Omental fat pad (tissue), 4 donors: Measurements from ENCODE around the gene AK8. TPM values are rescaled to one million over a fixed set of nuclear protein-coding genes. Genes with fewer than 3 reads are reported as not detected.

Experiments
- ATAC-seq: fragments of 150-250 bp; one replicate; pipeline ENCODE4 v1.9.1; 2016; ENCODE audit warnings: mild to moderate bottlenecking, moderate library complexity; ENCODE audit not compliant: low FRiP score
- DNase-seq: peaks from one replicate; pipeline ENCODE4 v3.0.0-alpha.2; 2019; ENCODE audit warnings: low spot score
- total RNA-seq, 4 donors: library from RNA; depleted of rRNA; stranded (reverse); fragments of >200 nt; gene quantifications; one replicate each; pipeline ENCODE4 v1.1.0, GENCODE V29; 2016
- TF ChIP-seq, protein P1 (sequence below), 3 donors: fragments of 450-650 bp; IDR thresholded peaks; one replicate each; pipeline ENCODE4 v1.5.1; 2016 to 2017; ENCODE audit warnings: antibody characterized with exemption in 3 of 3, mild to moderate bottlenecking in 3 of 3, moderate library complexity in 2 of 3

The AK8 gene
- total RNA-seq, 4 donors from 2014 or later = 1.0 to 1.3 (median 1.3) TPM; not detected in 1

DNA sequence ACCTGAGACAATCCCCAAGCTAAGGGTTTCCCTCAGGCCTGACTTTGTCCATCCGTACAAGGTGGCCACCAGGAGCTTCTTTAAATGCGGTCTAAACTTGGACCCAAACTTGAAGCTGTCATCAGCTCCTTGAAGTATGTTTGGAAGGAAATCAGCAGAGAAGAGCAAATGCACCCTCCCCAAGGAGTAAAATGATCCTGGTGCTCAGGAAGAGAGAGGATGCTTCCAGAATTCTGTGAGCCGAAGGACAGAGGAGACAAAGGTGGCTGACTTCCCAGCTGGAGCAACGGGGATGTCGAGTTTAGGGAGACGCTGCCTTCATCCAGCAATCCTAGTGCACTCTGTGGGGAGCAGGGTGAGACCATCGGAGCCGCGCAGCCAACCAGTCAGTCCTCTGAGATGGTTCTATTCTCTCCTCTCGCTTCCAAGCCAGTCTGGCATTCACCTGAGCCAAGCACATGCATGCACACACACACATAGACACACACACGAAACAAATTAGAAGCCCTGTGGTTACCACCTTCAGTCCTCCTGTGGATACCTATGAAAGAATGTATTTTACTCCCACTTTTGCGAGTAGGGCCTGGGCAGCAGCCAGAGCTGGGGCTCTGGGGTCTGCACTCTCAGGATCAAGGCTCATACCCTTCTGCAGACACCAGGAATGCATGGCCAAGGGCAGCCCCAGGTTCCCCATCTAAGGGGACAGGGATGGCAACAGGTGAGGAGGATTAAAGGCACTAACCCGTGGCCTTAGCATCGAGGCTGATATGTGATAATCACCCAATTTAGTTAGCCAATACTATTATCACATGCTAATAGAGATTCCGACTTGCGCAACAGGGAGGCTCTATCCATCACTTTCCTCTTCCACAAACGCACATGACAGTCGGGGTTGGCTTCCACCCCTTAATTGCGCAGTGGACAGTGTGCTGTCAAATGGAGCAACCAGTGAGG lies 132.1 kb downstream of the AK8 start:
- TF ChIP-seq, protein P1, sequence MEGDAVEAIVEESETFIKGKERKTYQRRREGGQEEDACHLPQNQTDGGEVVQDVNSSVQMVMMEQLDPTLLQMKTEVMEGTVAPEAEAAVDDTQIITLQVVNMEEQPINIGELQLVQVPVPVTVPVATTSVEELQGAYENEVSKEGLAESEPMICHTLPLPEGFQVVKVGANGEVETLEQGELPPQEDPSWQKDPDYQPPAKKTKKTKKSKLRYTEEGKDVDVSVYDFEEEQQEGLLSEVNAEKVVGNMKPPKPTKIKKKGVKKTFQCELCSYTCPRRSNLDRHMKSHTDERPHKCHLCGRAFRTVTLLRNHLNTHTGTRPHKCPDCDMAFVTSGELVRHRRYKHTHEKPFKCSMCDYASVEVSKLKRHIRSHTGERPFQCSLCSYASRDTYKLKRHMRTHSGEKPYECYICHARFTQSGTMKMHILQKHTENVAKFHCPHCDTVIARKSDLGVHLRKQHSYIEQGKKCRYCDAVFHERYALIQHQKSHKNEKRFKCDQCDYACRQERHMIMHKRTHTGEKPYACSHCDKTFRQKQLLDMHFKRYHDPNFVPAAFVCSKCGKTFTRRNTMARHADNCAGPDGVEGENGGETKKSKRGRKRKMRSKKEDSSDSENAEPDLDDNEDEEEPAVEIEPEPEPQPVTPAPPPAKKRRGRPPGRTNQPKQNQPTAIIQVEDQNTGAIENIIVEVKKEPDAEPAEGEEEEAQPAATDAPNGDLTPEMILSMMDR (IDR thresholded peaks at IDR 0.05) = no peak
- ATAC-seq (no peak), DNase-seq (no peak)

DNA sequence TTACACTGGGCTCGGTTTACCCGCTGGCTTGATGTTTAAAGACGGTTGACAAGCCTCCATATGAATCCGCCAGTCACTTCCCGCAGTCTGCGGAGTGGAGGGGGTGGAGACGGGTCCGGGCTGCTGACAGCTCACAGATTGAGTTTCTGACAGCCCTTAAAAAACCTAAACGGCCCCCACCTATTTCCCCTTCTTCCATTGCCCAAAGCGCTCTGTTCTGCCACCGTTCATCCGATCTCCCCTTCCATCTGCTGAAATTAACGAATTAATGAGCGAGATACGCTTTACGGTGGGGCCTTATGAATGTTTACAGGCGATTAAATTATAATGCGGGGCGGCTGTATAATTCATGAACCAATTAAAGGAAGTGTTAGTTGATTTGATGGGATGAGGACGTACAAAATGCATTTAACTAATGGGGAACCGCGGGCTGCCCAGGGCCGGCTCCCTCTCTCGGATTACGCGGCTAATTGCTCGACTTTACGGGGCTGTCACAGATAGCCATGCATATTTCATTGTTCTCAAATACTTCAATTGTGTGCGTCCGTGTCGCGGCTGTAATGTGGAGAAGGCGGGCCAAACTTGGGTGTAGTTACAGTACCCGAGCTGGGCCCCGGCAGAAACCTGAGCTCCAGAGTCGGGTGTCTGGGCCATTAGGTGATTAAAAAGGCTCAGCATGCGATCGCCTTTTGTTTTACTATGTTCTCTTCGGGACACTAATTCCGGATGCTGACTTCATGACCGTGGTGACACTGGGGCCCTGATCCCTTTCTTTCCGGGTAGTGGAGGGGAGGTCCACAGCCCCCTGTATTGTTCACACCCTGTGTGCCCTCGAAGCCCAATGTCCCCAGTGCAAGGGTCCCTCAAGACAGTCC lies 133.0 kb downstream of the AK8 start:
- TF ChIP-seq, protein P1 (IDR thresholded peaks at IDR 0.05) = no peak
- ATAC-seq = no peak
- no peak for DNase-seq

DNA sequence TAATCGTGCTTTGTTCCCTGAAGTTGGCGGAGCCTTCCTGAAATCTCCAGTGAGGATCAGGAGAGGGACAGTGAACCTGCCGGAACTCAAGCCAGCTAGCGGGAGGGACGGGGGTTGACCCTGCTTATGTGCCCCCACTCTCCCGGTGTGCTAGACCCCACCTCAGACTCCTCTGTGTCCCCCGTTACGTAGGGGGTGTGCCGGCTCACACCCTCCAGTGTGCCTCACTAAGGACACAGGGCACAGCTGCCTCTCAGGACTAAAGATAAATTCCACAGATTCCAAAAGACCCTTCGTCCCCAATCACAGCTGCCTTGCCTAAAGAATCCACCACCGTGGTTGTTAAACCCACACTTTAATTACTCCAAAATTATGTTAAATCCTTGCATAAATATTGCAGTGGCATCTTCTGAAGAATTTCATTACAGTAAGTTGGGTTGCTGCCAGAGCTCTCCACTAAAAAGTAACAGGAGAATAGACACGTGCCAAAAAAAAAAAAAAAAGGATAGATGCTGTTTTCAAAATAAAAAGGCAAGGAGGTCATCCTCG lies 134.1 kb downstream of the AK8 start:
- no peak for DNase-seq
- ATAC-seq = no peak
- TF ChIP-seq, protein P1 (IDR thresholded peaks at IDR 0.05) = no peak

DNA sequence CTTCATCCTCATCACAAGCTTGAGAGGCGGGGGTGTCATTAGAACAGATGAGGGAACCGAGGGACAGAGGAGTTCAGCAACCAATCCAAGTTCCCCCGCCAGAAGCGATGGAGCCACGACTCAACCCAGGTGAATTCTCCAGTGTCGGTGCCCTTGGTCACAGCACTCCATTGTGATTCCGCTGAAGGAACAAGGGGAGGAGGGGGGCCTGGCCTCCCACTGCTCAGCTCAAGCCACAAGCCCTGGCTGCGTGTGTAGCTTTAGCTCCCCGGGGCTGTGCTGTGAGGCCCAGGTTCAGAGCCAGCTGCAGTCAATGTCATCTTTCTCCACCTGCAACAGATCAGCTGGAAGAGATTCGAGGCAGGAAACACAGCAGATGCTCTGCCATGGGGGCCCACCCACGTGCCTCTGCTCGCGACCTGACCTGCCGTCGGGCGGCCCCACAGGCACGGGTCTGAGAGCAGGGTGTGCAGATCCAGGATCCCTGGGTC lies 135.2 kb downstream of the AK8 start:
- TF ChIP-seq, protein P1 (IDR thresholded peaks at IDR 0.05) = no peak
- no peak for ATAC-seq
- DNase-seq = no peak

DNA sequence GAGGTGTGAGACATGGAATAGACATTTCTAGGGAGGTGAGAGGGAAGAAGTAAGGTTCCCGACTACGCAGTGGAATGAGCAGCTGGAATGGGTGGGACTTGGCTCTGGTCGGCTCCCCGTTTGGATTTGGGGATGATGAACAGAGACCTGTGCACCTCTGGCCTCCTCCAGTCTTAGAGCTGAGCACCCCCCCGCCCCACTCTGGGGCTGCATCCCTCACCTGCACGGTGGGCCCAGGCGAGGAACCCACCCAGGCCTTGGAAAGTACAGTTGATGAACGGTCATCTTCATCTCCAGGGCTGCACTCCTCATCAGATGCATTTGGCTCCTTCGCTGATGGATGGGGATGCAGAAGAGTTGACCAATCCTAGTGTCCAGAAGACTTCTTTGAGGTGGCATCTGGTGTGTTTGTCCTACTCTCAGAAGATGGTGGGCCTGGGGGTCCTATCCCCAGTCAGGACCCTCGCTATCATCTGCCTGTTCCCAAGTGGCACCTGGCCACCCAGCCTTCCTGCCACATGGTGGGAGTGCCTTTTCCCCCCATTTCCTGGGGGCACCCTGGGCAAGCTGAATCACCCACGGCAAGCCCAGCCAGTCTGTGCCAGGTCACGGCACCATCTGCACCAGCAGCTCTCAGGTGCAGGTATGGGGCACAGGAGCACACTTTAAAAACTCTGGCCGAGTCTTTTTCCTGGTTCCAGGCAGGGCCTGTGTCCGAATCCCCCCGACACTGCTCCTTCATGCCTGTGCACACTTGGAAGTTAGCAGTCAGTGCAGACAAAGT lies 137.4 kb downstream of the AK8 start:
- ATAC-seq = no peak
- TF ChIP-seq, protein P1 (IDR thresholded peaks at IDR 0.05) = no peak
- no peak for DNase-seq

DNA sequence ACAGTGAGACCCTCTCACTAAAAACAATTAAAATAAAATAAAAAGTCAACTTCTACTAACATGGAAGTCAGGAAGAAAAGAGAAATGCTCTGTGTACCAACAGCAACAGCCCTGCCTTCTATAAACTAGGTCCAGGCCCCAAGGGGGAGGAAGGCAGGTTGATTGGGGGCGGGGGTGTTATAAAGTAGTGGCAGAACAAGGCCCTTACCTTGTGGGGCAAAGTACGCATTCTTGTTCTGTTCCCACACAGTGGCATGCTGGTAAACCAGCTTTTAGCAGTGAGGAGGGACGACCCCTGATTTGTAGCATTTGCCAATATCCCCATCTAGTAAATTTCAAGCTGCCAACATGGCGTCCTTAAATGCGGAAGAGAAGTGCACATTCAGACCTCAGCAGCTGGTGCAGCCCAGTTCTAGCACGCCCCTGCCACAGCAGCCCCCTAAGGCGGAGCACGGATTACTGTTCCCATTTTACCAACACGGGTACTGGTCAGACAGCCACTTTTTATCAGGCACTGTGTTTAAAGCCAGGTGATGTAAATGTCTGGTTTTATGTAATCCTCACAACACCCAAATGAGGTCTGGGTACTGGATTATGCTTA lies 138.3 kb downstream of the AK8 start:
- no peak for ATAC-seq

More for the DNA sequence above, 138.3 kb downstream of the AK8 start:
- TF ChIP-seq, protein P1 (IDR thresholded peaks at IDR 0.05) = no peak
- DNase-seq = no peak
